ENCODE measurements around the gene FCER1G.
A peak's percentile ranks its signal among the peaks of the same experiment; 100 is the strongest.

The FCER1G gene

DNA sequence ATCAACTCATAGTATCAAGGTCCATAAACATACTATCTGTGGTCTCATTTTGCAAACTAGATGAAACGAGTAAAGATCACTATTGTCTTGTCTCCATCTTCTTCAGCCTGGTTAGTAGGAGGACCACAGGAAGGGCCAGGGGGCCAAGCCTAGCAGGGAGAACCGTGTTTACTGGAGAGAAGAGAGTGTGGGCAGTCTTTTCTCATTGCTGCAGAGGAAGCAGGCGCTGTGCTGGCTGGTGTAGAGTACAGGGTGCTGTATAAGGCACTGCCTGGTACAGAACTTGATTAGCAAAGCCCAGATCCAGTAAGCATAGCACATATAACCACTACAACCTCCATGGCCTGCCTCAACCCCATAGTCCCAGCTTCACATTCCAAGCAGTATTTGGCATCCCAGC lies 27.8 kb upstream of the FCER1G start:
- no peak for DNase-seq (ENCODE audit: low read depth in 2 of 2, low spot score in 1 of 2)

DNA sequence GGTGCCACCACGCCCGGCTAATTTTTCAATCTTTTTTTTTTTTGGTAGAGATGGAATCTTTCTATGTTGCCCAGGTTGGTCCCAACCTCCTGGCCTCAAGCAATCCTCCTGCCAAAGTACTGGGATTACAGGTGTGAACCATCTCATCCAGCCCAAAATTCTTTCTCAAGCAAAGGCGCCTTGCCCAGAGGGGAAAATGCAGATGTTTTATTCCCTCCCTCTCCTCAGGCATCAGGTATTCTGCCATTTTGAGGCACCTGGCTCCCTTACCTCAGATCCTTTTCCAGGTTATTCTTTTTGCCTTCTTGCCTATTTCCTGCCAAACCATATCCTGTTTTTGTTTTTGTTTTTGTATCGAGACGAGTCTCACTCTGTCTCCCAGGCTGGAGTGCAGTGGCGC lies 26.7 kb upstream of the FCER1G start:
- DNase-seq (ENCODE audit: low read depth in 2 of 2, low spot score in 1 of 2): no peak

DNA sequence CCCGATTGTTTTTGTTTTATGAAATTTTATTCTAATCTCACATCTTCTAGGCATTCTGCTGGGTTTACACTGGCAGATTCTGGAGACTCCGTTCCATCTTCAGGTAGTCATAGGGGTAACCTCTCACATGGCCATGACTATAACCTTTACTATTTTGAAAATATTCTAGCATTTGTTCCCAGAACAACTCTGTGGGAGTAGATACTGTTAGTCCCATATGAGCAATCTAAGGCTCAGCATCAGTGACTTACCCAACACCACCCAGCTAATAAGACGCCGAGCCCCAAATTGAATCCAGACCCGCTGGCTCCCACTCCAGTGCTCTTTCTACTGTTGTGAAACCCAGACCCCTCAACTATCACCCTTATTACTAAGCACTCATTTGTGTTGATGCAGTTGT lies 26.1 kb upstream of the FCER1G start:
- no peak for DNase-seq (ENCODE audit: low read depth in 2 of 2, low spot score in 1 of 2)

DNA sequence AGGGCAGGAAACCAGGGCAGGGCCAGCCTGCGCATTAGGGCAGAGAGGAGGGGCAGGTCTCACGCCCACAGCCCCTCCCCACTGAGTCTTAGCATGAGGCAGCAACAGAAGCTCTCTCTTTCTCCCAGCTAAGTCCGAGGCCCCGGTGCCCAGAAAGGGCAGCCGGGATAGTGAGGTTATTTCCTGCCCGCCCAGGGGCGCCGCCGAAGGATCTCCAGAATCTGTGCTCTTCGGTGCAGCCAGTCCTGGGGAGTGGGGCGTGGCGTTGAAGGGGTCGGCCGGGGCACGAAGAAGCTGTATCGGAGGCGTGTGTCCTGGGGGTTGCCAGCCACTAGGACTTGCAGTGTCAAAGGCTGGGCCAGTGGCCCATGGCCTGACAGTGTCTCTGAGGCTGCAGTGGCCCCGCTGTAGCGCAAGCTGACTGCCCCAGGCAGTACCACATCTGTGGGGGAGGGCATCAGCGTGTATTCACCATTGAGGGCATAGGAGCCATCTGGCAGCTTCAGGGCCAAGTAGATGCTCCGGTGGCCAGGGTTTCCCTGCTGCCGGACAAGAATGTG lies 24.1 kb upstream of the FCER1G start:
- DNase-seq (ENCODE audit: low read depth in 2 of 2, low spot score in 1 of 2): no peak

DNA sequence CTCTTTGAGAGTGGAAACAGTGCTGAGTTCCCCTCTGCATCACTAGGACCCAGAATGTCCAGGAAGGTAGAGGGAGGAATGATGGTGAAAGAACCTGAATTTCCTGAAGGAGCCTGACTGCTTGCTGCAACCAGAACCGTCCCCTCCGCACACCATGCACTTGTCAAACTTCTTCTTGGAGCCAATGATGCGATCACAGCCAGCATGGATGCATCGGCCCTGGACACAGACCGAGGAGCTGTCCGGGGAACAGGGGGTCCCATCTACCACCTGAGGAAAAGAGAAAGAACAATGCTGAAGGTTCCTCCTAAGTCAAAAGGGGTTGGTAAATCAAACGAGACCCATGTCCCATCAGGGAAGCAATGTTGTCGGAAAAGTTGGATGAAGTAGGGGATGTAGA lies 23.1 kb upstream of the FCER1G start:
- no peak for DNase-seq (ENCODE audit: low read depth in 2 of 2, low spot score in 1 of 2)

DNA sequence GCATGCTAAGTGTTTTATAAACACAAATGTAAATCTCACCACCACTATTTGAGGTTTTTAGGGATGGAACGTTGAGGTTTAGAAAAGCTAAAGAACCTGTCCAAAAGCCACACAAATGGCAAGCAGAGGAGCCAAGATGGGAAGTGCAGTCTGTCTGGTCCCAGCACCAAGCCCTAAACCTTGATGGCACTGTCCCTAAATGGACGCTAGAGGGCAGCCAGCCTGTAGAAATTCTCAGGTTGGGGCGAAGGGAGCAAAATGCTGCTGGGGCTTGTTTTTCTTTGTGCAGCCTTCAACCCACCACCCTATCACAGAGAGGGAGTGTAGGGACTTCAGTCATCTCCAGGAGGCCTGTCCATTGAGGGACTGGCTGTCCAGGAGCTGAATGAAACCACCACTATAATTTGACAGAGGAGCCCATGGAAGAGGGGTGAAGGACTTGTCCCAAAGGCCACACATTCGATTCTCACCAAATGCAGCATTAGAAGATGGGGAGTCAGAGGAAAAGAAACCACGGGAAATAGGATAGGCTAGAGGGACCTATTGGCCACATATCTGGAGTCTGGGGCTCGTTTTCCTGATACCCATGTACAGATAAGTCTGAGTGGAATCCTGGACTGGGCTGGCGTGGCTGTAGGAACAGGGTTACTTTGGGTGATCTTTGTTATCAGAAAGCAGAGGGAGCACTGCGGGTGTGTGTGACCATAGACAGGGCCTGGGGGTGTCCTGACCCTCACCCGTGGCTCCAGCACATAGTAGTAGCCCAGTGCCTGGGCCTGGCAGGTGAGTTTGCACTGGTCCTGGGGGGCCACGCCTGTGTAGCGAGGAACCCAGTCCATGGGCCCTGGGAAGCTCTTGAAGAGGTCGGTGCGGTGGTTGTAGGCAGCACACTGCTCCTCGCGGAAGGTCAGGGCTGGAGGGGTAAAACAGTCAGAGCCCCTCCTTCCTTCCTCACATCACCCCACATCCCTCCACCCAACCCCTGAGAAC lies 22.3 kb upstream of the FCER1G start:
- no peak for DNase-seq (ENCODE audit: low read depth in 2 of 2, low spot score in 1 of 2)

DNA sequence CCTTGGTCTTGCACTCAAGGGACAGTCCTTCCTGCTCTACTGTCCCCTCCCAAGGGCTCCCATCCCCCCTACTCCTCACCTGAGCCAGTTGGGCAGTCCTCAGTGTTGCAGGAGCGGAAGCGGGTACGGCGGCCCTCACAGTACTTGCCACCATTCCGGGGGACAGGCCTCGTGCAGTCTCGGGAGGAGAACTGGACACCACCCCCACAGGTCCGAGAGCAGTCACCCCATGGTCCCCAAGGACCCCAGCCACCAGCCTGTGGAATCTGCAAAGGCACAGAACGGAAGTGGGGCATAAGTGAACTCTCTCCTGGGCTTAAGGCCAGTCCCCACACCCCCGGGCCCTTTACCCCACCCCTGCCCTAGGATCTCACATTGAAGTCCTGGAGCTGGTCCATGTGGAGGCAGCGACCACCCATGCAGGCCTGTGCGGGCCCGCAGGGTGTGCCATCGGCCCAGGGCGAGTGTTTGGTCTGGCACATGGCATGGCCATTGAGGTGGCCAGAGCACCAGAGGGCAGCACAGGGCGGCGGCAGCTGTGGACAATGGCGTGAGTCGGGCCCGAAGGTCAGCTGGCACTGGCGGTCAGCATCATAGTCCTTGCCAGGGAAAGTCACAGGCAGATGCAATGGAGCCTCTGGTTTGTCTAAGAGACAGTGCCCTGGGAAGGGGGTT lies 21.4 kb upstream of the FCER1G start:
- DNase-seq (ENCODE audit: low read depth in 2 of 2, low spot score in 1 of 2): no peak

DNA sequence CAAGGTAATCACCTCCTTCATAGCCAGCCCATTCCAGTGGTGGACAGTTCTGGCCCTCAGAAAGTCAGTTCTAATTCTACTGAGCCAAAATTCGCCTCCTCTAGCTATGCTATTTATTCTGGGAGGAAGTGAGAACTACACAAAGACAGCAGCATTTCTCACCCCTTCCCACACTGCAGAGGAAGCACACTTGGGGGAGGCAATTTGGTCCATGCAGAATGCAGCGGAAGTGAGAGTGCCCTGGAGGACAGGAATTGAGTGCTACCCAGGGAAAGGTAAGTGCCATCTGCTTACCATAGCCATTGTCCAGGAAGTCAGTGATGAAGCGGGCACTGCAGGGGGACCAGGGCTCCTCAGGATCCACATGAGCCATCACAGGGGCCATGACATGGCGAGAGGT lies 19.9 kb upstream of the FCER1G start:
- no peak for DNase-seq (ENCODE audit: low read depth in 2 of 2, low spot score in 1 of 2)

DNA sequence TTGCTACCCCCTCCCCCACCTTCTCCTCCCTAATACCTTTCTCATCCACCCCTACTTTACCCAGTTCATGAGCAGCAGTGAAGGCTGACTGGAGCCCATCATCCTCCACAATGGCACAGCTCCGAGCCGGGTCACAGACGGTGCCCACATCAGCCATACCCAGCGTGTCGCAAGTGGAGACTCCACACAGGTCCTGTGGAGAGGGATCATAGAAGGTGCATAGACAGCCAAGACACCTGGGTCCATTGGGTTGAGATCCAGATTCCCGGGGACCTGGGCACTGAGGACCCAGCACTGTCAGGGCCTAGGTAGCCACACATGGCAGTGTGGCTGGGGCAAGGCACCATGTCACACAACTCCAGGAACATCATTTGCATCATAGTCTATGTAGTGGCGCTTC lies 19.0 kb upstream of the FCER1G start:
- no peak for DNase-seq (ENCODE audit: low read depth in 2 of 2, low spot score in 1 of 2)

DNA sequence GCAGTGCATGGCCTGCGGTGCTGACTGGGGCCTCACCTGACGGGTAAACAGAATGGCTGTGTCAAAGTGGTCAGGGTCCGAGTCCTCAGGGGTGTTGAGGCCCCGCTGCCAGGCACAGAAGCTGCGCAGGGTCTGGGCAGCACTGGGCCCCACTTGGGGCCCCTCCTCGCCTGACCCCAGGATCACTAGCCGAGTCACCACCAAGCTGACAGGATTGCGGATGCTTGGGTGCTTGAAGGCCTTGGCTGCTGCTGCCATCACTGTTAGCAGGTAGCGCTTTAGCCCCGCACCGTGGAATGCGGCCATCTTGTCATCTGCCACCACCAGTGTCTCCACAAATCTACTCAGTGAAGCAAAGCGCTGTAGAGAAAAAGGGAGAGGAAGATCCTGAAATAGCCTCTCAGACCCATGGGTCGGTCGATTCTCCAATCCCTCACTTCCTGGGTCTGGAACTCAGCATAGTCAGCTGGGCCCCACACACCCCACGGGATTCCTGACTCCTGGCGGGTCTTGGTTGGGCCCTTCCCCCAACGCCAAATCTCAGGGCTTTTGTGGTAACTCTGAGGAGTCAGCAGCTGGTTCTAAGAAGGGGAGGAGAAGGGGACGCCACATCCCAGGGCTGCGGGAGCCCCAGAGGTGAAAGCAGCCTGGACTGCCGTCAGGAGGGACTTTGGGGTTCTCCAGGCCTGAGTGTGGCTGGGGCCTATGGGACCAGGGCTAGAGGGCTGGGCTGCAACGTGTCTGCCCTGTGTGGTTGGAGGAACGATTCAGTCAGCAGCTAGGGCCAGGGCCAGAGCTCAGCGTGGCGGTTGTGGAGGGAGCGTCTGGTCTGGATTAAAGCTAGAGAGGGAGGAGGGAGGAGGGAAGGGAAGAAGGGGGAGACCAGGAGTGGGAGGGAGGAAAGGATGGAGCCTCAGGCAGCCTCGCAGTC lies 18.3 kb upstream of the FCER1G start:
- DNase-seq (ENCODE audit: low read depth in 2 of 2, low spot score in 1 of 2): no peak

DNA sequence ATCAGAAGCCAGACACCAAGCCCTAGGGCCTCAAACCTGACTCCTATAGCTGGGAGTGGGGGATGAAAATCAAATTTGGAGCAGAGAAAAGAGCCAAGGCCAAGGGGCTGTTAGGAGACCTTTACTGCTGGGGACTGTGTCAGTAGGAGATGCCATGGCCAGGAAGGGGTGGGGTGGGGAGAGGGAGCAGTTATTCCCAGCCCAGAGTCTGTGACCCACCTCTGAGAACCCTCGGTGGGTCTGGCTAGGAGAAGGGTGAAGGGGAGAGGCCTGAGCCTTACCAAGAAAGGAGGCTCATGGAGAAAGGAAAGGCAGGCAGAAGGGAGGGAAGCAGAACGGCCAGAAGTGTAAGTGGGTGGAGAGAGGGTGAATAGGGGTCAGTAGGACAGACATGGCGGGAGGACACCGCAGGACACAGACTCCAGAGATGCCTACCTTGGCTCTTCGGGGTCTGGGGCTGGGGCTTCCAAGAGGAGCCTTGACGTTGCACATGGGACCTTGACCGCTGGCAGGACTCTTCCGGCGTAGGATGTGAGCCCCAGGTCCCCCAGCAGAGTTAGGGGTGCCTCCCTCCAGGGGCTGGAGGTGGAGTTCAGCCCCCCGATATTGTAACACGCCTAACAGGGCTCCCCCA lies 17.4 kb upstream of the FCER1G start:
- DNase-seq (ENCODE audit: low read depth in 2 of 2, low spot score in 1 of 2): no peak

DNA sequence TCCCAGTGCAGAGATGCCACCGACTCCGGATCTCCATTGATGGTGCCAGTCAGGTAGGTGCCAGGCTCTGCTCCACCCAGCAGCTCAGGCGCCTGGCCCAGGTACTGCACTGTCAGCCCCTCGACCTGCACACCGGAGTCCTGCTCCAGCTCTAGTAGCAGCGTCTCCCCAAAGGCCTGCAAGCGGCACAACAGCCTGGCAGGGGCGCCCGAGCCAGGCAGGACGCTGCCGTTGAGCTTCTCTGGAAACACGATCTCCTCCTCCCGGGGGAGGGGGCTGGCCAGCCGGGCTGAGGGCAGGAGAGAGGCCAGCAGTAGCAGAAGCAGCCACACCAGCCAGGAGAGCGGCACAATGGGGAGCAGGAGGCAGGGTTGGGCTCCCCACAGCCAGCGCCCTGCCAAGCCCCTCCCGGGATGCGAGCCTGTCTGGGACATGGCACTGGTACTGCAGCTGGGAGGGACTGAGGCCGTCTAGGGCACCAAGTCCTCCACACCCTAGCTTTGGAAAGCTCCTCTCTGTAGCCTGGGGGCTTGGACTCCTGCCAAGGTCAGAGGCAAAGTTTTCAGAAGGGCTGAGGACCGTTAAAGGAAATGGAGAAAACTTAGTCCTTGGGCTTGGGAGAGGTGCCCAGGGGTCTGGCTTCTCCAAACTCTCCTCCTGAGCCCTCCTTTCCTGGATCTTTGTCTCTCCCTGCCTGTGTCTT lies 16.8 kb upstream of the FCER1G start:
- no peak for DNase-seq (ENCODE audit: low read depth in 2 of 2, low spot score in 1 of 2)

DNA sequence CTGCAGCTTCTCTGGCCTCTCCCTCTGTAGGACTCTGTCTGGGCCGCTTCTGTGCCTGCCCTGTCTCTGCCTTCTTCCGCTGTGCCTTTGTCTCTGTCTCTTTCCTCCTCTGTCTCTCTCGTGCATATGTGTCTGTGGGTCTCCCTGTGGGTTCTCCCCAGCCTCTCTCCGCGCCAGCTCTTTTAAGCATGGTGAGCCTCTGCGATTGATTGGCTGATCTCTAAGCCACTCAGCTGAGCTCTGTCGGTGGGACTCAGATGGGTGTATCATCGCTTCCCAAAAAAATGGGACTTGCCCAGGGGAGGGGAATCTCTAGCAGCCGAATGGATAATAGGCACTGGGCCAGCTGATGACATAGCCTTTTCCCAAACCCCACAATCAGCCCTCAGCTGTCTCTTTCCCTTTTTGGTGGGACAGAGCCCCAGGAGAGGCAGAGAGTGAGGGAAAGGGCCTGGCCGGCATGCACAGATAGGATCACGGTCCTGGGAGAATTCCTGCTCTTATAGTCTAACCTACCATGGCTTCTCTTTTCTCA lies 16.1 kb upstream of the FCER1G start, which contains the start of gene ADAMTS4:
ADAMTS4 (minus strand) TSS at position 158 of the 535 bp plus-strand sequence. CDS start 427 bp downstream, outside the sequence.
- no peak for DNase-seq (ENCODE audit: low read depth in 2 of 2, low spot score in 1 of 2)

DNA sequence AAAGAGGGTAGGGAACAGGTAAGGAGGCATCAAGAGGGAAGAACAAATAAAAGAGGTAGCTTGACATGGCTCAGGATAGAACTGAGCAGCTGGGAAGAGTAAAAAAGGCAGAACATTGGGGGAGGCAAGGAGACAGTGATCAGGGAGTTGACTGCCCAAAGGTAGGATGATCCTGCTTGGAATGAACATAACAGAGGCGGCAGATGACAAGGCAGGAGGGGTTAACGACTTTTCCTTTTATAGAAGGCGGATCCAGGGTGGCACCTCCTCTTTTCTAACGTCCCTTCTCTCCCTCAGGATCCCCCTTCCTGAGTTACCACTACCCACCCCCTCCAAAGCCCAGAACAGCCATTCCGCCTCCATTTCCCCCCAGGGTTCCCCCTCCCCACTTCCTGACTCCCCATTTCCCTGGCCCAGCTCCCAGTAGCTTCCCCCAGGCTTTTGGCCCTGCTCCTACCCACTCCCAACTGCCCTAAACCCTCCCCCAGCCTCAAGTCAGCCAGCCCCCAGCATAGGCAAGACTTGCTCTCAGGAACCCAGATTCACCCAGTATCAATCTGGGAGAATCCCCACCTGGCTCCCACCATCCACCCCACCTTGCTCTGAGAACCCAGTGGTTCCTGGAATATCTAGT lies 15.5 kb upstream of the FCER1G start:
- DNase-seq (ENCODE audit: low read depth in 2 of 2, low spot score in 1 of 2): no peak

DNA sequence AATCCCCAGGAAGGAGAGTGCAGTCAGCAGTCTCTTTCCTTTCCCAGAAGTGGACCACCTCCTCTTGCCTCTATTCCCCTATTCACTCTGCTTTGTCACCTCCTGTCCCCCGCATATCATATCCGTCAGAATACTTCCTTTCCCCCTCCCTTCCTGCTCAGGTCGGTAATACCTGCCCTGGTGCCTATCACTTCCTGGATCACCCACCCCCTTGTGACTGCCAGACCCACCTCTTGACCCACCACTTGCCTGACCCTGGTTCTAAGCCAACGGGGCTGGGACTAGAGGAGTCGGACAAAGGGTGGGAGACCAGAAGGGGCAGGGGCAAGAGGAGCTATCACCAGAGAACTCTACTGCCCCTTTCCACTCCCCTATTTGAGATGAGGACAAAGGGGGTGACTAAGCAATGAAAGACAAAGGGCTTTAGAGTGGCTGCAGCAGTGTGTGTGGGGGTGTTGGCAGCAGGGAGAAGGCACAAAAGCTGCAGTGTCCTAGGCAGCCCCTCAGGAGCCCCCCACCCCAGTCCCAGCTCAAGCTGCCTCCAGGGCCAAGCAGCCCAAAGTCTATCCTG lies 14.6 kb upstream of the FCER1G start:
- no peak for DNase-seq (ENCODE audit: low read depth in 2 of 2, low spot score in 1 of 2)

DNA sequence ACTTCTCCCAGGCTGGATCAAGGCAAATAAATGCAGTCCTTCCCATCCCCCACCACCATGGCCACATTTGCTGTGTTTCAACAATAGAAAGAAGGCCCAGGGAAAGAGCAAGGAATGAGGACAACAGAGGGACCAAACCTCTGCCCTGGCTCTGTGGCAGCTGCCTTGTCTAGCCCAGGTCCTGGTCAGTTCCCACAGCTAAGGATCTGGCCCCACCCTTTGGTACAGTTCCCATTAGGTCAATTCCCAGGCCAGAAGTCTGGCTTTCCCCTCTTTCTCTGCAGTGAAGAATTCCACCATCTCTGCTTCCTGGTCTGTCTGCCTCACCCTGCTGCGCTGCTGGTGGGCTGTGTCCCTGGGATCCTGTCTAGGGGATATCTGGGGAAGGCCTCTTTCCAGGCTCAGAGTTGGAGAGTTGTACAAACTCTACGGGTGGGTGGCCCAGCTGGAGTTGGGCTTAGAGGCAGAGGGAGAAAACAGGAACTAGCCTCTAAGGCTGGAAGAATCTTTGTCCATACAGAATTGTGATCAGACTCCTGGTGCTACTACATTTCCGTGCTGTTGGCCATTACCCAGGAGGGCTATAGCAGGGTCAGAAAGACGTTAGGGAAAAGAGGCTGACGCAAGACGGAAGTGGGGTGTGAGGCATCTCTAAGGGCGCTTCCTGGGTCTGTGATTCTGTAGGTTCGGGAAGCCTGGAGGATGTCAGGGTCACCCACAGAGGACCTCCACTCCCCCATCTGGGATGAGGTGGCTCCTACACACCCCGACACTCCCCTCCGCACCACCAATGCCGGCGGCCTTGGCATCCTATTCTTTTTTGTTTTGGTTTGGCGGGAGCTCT lies 13.9 kb upstream of the FCER1G start:
- DNase-seq (ENCODE audit: low read depth in 2 of 2, low spot score in 1 of 2): no peak

DNA sequence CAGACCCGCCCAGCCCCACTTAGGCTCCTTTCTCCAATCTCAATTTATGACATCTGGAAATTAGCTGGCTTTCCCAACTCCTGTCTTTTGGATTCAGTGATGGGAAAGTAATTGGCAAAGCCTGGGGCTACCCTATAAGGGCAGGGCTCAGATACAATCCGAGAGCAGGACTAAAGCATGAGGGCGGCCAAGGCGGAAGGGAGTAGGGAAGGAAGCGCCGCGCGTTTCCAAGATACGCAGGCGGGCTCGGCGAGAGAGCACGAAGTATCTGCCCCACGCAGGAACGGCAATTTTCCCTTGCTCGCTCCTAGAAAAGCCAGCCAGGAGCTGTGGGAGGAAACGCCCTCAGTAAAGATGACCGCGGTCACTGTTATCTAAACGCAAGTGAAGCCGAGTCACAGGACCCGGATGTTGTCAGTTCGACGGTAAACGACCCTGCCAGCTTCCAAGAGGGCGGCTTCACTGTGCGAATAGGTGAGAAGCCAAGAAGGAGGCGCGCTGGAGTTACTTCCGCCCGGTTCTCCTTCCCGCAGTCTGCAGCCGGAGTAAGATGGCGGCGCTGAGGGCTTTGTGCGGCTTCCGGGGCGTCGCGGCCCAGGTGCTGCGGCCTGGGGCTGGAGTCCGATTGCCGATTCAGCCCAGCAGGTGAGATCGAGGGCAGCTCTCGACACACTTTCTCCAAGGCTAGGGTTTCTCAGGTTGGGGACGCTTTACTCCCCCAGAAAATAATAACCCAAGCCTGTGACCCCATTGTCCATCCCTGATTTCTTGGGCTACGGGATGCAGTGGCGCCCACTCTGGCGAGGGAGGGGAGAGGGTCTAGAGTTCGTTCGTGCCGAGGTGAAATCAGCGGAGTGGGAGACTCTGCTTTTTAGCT lies 13.0 kb upstream of the FCER1G start, which contains the start of gene NDUFS2:
NDUFS2 (plus strand) TSS at position 532 of the 877 bp plus-strand sequence; CDS start at position 551, 19 bp downstream.
- peak; percentile 90 to 94 for DNase-seq (ENCODE audit: low read depth in 2 of 2, low spot score in 1 of 2)
